RWPE1 (cell line): ENCODE data around the gene FSTL4.
A peak's percentile ranks its signal among the peaks of the same experiment; 100 is the strongest.

Experiments
- CTCF ChIA-PET: fragments of 350-600 bp; sonication (Branson Sonifier 250); formaldehyde crosslinking; extraction: SDS; loops from one replicate; lab custom pipeline; 2021; lab: Yijun Ruan, JAX
- POLR2A ChIA-PET: fragments of 400-600 bp; formaldehyde crosslinking; extraction: SDS; loops from one replicate; lab custom pipeline; 2020; ENCODE audit warnings: antibody characterized with exemption; ENCODE audit not compliant: low non-redundant PET; lab: Yijun Ruan, JAX
- DNase-seq: peaks from one replicate; pipeline ENCODE4 v3.0.0; 2012; ENCODE audit warnings: low spot score
- H3K27ac ChIP-seq: fragments of 450-650 bp; 2 replicates; pipeline ENCODE4 v1.5.1; 2017
- CTCF ChIP-seq: fragments of 450-650 bp; conservative IDR thresholded peaks from 2 replicates; pipeline ENCODE4 v1.5.1; 2017; ENCODE audit warnings: low read depth, mild to moderate bottlenecking

Gene FSTL4

GRCh38 chr5:133456933-133457402 lies 155.4 kb downstream of the FSTL4 start:
- no peak for TF ChIP-seq CTCF
- H3K27ac ChIP-seq: peak overlapping the region; percentile 28
- POLR2A ChIA-PET: no interaction called here
- no peak for DNase-seq
- CTCF ChIA-PET: interaction anchor here (0.6 to 1.6 kb wide), 4 partner anchors 16 to 346 kb away, joined by 3 to 8 read pairs (median 6); no protein-coding TSS in a partner anchor

DNA sequence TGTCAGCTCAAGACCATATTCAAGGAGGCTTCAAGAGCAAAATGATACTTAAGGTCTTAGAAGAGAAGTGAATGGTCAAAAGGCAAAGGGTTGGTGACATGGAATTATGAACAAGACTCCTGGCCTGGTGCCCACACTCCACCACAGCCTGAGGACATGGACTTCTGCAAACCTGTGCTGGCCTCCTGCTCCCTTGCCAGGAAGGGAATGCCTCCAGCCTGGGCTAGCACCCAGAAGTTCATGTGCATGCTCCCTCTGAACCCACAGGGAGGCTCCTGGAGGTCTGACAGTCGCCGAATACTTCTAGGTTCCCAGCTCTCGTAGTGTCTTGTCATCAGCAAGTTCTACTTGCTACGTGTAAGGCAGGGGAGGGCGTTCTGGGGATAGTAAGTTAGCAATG lies 156.7 kb downstream of the FSTL4 start:
- POLR2A ChIA-PET: no interaction called here
- CTCF ChIA-PET: interaction anchor here (0.6 to 1.6 kb wide), 2 partner anchors 32 to 203 kb away, joined by 3 to 8 read pairs; no protein-coding TSS in a partner anchor

GRCh38 chr5:133454442-133454841 lies 157.9 kb downstream of the FSTL4 start:
- DNase-seq: no peak
- no peak for TF ChIP-seq CTCF
- ChIA-PET POLR2A (no interaction called here), CTCF (no interaction called here)
- H3K27ac ChIP-seq: no peak overlapping the region

More for the DNA sequence above, 156.7 kb downstream of the FSTL4 start:
- TF ChIP-seq CTCF: no peak
- no peak for DNase-seq
- no peak overlapping the region for H3K27ac ChIP-seq

DNA sequence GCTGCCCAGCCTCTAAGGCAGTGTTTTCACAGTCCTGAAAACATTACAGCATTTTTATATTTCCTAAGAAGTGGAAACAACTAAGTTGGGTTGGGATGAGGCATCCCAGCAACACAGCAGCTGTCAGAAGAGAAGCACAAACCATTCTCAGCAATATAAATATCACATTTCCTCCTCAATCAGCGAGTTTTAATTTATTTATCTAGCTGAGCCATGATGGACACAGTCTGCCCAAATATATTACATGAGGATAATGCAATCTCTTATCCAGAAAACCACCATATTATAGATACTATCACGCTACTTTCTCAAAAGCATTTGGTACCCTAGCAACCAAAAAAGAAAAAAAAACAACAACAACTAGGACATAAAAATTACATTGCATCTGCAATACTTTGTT lies 158.5 kb downstream of the FSTL4 start:
- ChIA-PET CTCF (no interaction called here), POLR2A (no interaction called here)
- H3K27ac ChIP-seq: no peak overlapping the region
- TF ChIP-seq CTCF: no peak
- DNase-seq: no peak

GRCh38 chr5:133453084-133453780 lies 159.1 kb downstream of the FSTL4 start:
- H3K27ac ChIP-seq: no peak overlapping the region
- ChIA-PET CTCF (interaction anchor here (1.0 kb wide), 1 partner anchor 29 kb away, joined by 4 read pairs; no protein-coding TSS in a partner anchor), POLR2A (no interaction called here)
- no peak for DNase-seq
- TF ChIP-seq CTCF: no peak

GRCh38 chr5:133451926-133452325 lies 160.4 kb downstream of the FSTL4 start:
- no peak for DNase-seq
- no peak for TF ChIP-seq CTCF
- no peak overlapping the region for H3K27ac ChIP-seq
- ChIA-PET POLR2A (no interaction called here), CTCF (no interaction called here)
